ENCODE results near the gene ADCYAP1. TPM values are rescaled to one million over a fixed set of nuclear protein-coding genes. Genes with fewer than 3 reads are reported as not detected.

The ADCYAP1 gene
- total and polyA plus RNA-seq, 10 donors: 0.02 to 0.82 (median 0.34) TPM; not detected in 5

DNA sequence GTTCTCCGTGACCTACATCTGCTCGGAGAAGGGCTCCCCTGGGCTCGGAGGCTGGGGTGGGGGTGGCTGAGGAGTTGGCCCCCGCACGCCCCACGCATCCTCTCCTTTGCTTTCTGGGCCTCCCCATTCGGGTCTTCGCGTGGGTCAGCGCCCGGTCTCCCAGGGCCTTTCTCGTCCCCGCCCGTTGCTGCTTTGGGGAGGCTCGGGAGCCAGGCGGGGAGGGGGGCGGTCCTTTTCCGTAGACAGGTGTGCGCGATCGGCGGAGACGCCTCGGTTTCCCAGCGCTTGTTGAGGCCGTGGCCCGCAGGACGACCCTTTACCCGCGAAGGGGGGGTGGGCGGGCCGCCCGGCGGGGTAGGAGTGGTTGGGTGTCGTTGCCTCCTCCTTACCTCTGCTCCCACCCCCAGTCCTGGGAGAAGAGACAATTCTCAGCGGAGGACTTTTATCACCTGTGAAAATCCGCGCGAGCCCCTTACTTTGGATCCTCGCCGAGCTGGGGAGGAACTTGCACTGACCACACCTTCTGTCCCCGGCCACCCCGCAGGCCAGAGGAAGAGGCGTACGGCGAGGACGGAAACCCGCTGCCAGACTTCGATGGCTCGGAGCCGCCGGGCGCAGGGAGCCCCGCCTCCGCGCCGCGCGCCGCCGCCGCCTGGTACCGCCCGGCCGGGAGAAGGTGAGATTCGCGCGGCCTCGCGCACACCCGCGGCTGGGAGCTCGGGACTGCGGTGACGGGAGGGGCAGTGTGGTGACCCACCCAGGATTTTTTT is 2.6 kb downstream of the ADCYAP1 start:
- intact Hi-C loops (cut with DNase I; ENCODE audit: low total_unique reads): no loop called here
- no peak overlapping the region for H3K27ac ChIP-seq
- peaks cover 0 to 3% (median 0%) of the 10 kb centered on the region in 8 donors for H3K9me3 ChIP-seq
- TF ChIP-seq POLR2AphosphoS5 (IDR thresholded peaks at IDR 0.05) (peak in 1 of 3 donors; percentile 21), POLR2A (IDR thresholded peaks at IDR 0.05) (no peak)
- TF ChIP-seq, protein P1, sequence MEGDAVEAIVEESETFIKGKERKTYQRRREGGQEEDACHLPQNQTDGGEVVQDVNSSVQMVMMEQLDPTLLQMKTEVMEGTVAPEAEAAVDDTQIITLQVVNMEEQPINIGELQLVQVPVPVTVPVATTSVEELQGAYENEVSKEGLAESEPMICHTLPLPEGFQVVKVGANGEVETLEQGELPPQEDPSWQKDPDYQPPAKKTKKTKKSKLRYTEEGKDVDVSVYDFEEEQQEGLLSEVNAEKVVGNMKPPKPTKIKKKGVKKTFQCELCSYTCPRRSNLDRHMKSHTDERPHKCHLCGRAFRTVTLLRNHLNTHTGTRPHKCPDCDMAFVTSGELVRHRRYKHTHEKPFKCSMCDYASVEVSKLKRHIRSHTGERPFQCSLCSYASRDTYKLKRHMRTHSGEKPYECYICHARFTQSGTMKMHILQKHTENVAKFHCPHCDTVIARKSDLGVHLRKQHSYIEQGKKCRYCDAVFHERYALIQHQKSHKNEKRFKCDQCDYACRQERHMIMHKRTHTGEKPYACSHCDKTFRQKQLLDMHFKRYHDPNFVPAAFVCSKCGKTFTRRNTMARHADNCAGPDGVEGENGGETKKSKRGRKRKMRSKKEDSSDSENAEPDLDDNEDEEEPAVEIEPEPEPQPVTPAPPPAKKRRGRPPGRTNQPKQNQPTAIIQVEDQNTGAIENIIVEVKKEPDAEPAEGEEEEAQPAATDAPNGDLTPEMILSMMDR (IDR thresholded peaks at IDR 0.05 in 8 of 11, conservative IDR thresholded peaks at IDR 0.05 in 3 of 11): no peak
- no peaks in the 10 kb centered on the region for H3K36me3 ChIP-seq
- peaks cover 23 to 100% (median 93%) of the 10 kb centered on the region in 7 donors for H3K27me3 ChIP-seq (replicated peaks in 1 of 7)
- H3K4me3 ChIP-seq: peak overlapping the region; percentile 20 to 69 (median 46)
- H3K4me1 ChIP-seq: peaks cover 21 to 53% (median 38%) of the 10 kb centered on the region in 6 donors
- DNase-seq: no peak
- 2 to 9% (median 3%) methylated on average over 40 to 75 of the region's 75 CpGs for WGBS, 5 donors

DNA sequence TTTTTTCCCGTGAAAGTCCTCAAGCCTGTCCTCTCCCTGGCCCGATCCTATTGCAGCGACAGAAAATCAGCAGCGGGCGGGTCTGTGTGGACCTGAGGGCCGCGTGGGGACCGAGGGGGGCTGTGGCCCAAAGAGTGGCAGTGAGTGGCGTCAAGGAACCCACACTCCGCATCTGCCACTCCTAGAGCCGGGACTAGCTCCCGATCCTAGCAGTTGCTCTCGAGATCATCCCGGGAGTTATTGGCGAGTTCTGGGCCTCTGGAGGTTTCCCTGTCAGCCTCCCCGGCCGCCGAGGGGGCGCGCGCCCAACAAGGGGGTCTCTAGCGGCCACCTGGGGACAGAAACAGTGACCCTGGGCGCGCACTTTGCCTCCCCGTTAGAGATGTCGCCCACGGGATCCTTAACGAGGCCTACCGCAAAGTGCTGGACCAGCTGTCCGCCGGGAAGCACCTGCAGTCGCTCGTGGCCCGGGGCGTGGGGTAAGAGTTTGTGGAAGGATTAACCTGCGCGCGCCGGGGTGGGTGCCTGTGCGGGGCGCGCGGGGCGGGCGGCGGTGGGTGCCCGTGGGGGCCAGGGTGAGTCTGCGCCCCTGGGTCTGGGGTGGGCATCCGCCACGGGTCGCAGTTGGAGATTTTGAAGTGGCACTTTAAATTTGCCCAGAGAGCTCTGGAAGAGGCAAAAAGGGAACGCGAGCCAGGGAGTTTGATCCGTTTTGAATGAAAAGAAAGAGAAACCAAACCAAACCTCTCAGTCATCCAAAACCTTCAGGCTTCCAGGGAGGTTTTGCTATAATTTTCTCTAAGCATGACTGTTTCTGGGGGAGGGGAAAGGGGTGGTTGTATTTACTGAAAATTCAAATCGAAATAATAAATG is 3.5 kb downstream of the ADCYAP1 start:
- intact Hi-C loops (cut with DNase I; ENCODE audit: low total_unique reads): no loop called here
- peaks cover 23 to 100% (median 85%) of the 10 kb centered on the region in 7 donors for H3K27me3 ChIP-seq (replicated peaks in 1 of 7)
- H3K4me3 ChIP-seq: peak overlapping the region; percentile 20 to 69 (median 46)
- no peak overlapping the region for H3K27ac ChIP-seq
- DNase-seq: no peak
- peaks cover 0 to 3% (median 0%) of the 10 kb centered on the region in 8 donors for H3K9me3 ChIP-seq
- peaks cover 21 to 53% (median 38%) of the 10 kb centered on the region in 6 donors for H3K4me1 ChIP-seq
- no peaks in the 10 kb centered on the region for H3K36me3 ChIP-seq
- 4 to 10% (median 5%) methylated on average over 41 to 55 of the region's 55 CpGs for WGBS, 5 donors
- TF ChIP-seq, protein P1 (IDR thresholded peaks at IDR 0.05 in 8 of 11, conservative IDR thresholded peaks at IDR 0.05 in 3 of 11): no peak
- TF ChIP-seq POLR2AphosphoS5 (IDR thresholded peaks at IDR 0.05) (no peak), POLR2A (IDR thresholded peaks at IDR 0.05) (no peak)

DNA sequence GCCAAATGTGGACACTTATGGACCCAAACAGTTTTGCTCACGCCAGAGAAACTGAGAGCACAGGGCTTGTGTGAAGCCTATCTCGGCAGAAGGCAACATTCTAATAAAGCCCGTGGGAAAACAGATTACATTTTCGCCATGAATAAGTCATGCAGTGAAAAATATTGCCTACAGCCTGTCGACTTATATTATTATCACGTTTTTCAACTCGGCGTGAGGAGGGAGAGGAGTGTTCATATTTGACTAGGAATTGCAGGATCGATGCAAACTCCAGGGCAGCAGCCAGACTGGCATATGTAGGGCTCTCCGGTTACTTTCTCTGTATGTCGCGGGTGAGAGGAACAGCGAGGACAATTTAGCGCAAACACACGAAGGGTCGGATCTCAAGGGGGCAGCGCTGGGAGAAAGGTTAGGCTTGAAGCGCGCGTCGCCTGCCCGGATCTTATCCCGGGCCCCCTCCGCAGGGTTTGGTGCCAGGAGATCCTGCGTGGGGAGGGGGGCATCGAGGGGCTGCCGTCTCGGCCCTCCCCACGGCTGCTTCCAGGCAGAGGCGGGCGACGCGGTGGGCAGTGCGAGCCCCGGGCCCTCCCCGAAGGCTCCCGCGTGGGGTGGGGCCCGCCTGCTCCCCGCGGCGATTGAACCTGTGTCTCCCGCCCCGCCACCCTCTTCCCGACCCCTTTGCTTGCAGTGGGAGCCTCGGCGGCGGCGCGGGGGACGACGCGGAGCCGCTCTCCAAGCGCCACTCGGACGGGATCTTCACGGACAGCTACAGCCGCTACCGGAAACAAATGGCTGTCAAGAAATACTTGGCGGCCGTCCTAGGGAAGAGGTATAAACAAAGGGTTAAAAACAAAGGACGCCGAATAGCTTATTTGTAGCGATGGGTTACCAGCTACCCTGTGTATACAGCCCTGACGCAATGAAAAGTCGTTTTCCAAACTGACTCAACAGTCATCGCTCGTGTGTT is 4.4 kb downstream of the ADCYAP1 start:
- peak overlapping the region in 7 of 8 donors; percentile 31 to 69 (median 46) for H3K4me3 ChIP-seq
- no peak for DNase-seq
- TF ChIP-seq, protein P1 (IDR thresholded peaks at IDR 0.05 in 8 of 11, conservative IDR thresholded peaks at IDR 0.05 in 3 of 11): no peak
- peak in 1 of 3 donors; percentile 17 for TF ChIP-seq POLR2AphosphoS5 (IDR thresholded peaks at IDR 0.05)
- H3K27ac ChIP-seq: no peak overlapping the region
- intact Hi-C loops (cut with DNase I; ENCODE audit: low total_unique reads): no loop called here
- WGBS, 5 donors: 4 to 11% (median 6%) methylated on average over 45 to 69 of the region's 69 CpGs
- no peaks in the 10 kb centered on the region for H3K36me3 ChIP-seq
- H3K9me3 ChIP-seq: peaks cover 0 to 3% (median 0%) of the 10 kb centered on the region in 8 donors
- H3K4me1 ChIP-seq: peaks cover 21 to 53% (median 38%) of the 10 kb centered on the region in 6 donors
- peaks cover 22 to 99% (median 75%) of the 10 kb centered on the region in 7 donors for H3K27me3 ChIP-seq (replicated peaks in 1 of 7)

Measured in spleen (tissue), 11 donors.